ENCODE data around the gene SLC7A14. TPM values are rescaled to one million over a fixed set of nuclear protein-coding genes. Genes with fewer than 3 reads are reported as not detected.

Gene SLC7A14
- total RNA-seq, 1 experiment from 2014 or later = not detected

- H3K4me2 ChIP-seq (ENCODE audit: low read length) = no peak overlapping the region
- no peaks in the 10 kb centered on the region for H3K79me2 ChIP-seq (ENCODE audit: insufficient read depth, low read length)
- no peak overlapping the region for H3K4me3 ChIP-seq (replicated peaks in 1 of 2; ENCODE audit: low read depth in 1 of 2, low read length in 2 of 2)
- H3K27me3 ChIP-seq (ENCODE audit: insufficient read depth, low read length) = no peaks in the 10 kb centered on the region
- RAD21 ChIA-PET (ENCODE audit: low non-redundant PET in 1 of 2, low total read pairs in 2 of 2, uncharacterized antibody in 2 of 2, unreplicated experiment in 2 of 2) = no interaction called here
- H3K9me3 ChIP-seq (ENCODE audit: control insufficient read depth in 1 of 2, insufficient read depth in 1 of 2, low read depth in 1 of 2, low read length in 2 of 2) = no peaks in the 10 kb centered on the region
- POLR2A ChIA-PET = no interaction called here
- no peaks in the 10 kb centered on the region for H3K9me2 ChIP-seq (ENCODE audit: insufficient read depth)
- intact Hi-C loops (cut with micrococcal nuclease) = no loop called here
- no TSS peak for BruUV-seq (replicated peaks)
- no peaks in the 10 kb centered on the region for H4K20me1 ChIP-seq (ENCODE audit: insufficient read depth)
- no peak overlapping the region for H3K9ac ChIP-seq (ENCODE audit: low read length)
- CTCF ChIA-PET = no interaction called here
- no peaks in the 10 kb centered on the region for H3K36me3 ChIP-seq (ENCODE audit: control insufficient read depth in 1 of 2, insufficient read depth in 2 of 2, low read length in 2 of 2)
- H3K27ac ChIP-seq (ENCODE audit: low read depth, low read length) = no peak overlapping the region
- no peaks in the 10 kb centered on the region for H3K4me1 ChIP-seq (ENCODE audit: control insufficient read depth in 1 of 2, insufficient read depth in 2 of 2, low read length in 2 of 2)
- H2AFZ ChIP-seq (ENCODE audit: low read depth, low read length, poor library complexity, severe bottlenecking) = no peak overlapping the region
- no peak for TF ChIP-seq YY1 (IDR thresholded peaks at IDR 0.05; ENCODE audit: extremely low read depth, insufficient replicate concordance, low read depth, low read length)
- no peak for TF ChIP-seq ATF3 (IDR thresholded peaks at IDR 0.05)
- no peak for TF ChIP-seq TCF7L2 (IDR thresholded peaks at IDR 0.05; ENCODE audit: borderline replicate concordance, extremely low read depth, insufficient read depth, insufficient read length)
- no peak for TF ChIP-seq CTCF (IDR thresholded peaks at IDR 0.05 in 2 of 3, conservative IDR thresholded peaks at IDR 0.05 in 1 of 3; ENCODE audit: borderline replicate concordance in 1 of 3, insufficient read depth in 1 of 3, low read depth in 2 of 3, low read length in 2 of 3)
- TF ChIP-seq SRF (IDR thresholded peaks at IDR 0.05; ENCODE audit: low read depth) = no peak
- no peak for TF ChIP-seq FOSL1 (IDR thresholded peaks at IDR 0.05; ENCODE audit: low read depth)
- TF ChIP-seq EGR1 (IDR thresholded peaks at IDR 0.05; ENCODE audit: low read depth) = no peak
- TF ChIP-seq CEBPB (IDR thresholded peaks at IDR 0.05; ENCODE audit: low read depth) = no peak
- TF ChIP-seq REST (IDR thresholded peaks at IDR 0.05; ENCODE audit: low read depth) = no peak
- no peak for TF ChIP-seq EZH2phosphoT487 (IDR thresholded peaks at IDR 0.05; ENCODE audit: borderline replicate concordance)
- TF ChIP-seq JUND (IDR thresholded peaks at IDR 0.05) = no peak
- DNase-seq (ENCODE audit: low read depth, low spot score) (no peak), ATAC-seq (no peak)
Observed at GRCh38 chr3:170448584-170448983, 137.3 kb downstream of the SLC7A14 start.
